Measurements from ENCODE around the gene UNC13A.

DNA sequence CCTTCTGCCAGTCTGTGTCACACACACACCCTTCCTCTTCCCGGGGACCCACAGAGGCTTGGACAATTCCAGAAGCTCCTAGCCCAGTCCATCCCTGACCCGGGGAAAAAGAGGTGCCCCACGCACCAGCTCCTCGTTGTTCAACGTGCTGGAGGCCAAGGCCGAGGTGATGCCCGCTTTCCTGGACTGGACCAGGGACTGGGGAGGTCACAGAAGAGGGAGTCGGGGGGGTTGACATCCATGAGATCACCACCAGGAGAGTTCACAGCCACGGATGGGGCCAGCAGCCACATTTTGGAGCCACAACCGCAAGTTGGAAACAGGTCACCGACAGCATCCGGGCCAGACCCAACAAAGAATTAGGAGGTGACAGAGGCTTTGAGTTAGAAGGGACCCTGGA is 39.4 kb downstream of the UNC13A start:
- TF ChIP-seq ZNF274 (CRISPR knock-in tag; IDR thresholded peaks at IDR 0.05), result no peak
- TF ChIP-seq, protein P1, sequence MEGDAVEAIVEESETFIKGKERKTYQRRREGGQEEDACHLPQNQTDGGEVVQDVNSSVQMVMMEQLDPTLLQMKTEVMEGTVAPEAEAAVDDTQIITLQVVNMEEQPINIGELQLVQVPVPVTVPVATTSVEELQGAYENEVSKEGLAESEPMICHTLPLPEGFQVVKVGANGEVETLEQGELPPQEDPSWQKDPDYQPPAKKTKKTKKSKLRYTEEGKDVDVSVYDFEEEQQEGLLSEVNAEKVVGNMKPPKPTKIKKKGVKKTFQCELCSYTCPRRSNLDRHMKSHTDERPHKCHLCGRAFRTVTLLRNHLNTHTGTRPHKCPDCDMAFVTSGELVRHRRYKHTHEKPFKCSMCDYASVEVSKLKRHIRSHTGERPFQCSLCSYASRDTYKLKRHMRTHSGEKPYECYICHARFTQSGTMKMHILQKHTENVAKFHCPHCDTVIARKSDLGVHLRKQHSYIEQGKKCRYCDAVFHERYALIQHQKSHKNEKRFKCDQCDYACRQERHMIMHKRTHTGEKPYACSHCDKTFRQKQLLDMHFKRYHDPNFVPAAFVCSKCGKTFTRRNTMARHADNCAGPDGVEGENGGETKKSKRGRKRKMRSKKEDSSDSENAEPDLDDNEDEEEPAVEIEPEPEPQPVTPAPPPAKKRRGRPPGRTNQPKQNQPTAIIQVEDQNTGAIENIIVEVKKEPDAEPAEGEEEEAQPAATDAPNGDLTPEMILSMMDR (CRISPR knock-in tag; IDR thresholded peaks at IDR 0.05), result no peak
- no peak for TF ChIP-seq SNAI1 (CRISPR knock-in tag; IDR thresholded peaks at IDR 0.05; ENCODE audit: borderline replicate concordance)
- TF ChIP-seq ZFP37 (CRISPR knock-in tag; IDR thresholded peaks at IDR 0.05; ENCODE audit: borderline replicate concordance), result no peak
- TF ChIP-seq ZNF350 (CRISPR knock-in tag; IDR thresholded peaks at IDR 0.05; ENCODE audit: borderline replicate concordance, low read depth), result no peak
- TF ChIP-seq CCAR2 (optimal IDR thresholded peaks at IDR 0.05; ENCODE audit: low read depth, low read length), result no peak
- TF ChIP-seq EZH2 (conservative IDR thresholded peaks at IDR 0.05; ENCODE audit: low read depth, low read length), result no peak
- no peak for TF ChIP-seq POLR2A (IDR thresholded peaks at IDR 0.05; ENCODE audit: insufficient read depth in 1 of 2, low read depth in 2 of 2, low read length in 2 of 2)

Data from HepG2 (cell line).